HUDEP-2 (cell line): Measurements from ENCODE around the gene GAS1.

Source experiments
- DNase-seq, 76 experiments: peaks; one replicate each; lab custom pipeline; 2025; ENCODE audit not compliant: unreplicated experiment in 76 of 76; lab: John Stamatoyannopoulos, UW

GAS1 gene

GRCh38 chr9:86966852-86967511 is 19.7 kb upstream of the GAS1 start:
- DNase-seq: no peak

DNA sequence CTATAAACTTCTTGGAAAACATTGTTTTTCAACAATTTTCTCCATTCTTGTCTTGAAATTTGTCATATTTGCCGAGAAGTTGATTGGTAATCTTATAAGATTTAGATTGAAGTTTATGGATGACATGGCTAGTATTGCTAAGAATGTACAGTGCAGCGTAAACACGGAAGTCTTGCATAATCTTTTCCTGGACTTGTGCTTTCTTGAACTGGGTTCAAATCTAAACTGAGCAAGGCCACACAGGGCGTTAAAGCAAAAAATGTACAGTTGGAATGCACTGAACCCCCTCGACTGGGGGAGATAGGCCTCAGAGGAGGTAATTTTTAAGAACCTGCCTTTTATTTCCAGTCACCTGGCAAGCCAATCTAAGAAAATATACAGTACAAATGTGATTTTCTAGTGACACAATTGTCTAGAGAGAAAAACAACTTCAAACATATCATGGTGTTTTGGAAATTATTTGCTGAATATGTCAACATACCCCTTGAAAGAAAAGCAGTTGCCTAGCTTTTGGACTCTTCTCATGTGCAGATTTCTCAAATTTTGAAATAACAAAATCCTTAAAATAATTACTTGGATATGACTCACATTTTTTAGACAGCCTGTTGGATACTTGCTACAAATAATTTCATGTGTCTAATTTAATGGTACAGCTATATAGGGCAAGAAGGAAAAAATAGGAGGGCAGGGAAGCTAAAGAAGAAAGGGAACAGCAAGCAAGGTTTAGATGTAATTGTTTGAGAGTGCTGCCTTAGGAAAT is 18.5 kb upstream of the GAS1 start:
- DNase-seq: no peak

DNA sequence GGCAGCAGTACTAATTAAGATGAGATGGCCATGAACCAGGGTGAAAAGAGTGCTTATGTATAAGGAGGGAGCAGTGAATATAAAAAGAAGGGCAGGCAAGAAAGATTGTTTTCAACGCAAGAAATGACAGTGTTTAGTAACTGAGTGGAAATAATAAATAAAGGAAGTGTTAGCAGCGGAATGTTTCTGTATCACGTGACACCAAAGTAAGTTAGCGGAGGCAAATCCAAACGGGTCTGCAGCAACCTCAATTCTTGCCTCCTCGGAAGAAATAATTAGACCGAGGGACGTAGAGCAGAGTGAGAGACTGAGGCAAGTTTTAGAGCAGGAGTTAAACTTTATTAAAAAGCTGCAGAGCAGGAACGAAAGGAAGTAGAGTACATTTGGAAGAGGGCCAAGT is 15.4 kb upstream of the GAS1 start:
- no peak for DNase-seq

- DNase-seq: no peak
These were observed 13.6 kb upstream of the GAS1 start for GRCh38 chr9:86960938-86961337.

GRCh38 chr9:86958203-86958602 is 10.9 kb upstream of the GAS1 start:
- DNase-seq: no peak

GRCh38 chr9:86955561-86955960 is 8.3 kb upstream of the GAS1 start:
- DNase-seq: no peak

DNA sequence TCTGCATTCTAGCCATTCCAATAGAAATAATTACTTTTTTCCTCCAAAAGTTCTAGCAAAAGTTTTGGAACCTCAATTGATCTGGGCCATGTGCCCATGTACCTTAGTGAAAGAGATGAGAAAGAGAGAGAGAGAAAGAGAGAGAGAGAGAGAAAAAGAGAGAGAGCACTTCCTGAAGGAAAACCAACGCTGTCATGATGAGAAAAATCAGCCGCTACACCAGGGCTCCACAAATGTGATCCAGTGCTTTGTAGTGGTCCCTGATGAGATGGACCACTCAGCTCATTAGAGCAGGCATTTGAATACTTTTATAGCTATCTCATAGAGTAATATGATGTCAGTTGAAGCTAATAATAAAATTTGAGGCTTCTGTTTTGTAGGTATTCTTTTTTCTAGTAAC is 7.7 kb upstream of the GAS1 start:
- DNase-seq: no peak

GRCh38 chr9:86953181-86953580 is 5.9 kb upstream of the GAS1 start:
- DNase-seq: no peak

DNA sequence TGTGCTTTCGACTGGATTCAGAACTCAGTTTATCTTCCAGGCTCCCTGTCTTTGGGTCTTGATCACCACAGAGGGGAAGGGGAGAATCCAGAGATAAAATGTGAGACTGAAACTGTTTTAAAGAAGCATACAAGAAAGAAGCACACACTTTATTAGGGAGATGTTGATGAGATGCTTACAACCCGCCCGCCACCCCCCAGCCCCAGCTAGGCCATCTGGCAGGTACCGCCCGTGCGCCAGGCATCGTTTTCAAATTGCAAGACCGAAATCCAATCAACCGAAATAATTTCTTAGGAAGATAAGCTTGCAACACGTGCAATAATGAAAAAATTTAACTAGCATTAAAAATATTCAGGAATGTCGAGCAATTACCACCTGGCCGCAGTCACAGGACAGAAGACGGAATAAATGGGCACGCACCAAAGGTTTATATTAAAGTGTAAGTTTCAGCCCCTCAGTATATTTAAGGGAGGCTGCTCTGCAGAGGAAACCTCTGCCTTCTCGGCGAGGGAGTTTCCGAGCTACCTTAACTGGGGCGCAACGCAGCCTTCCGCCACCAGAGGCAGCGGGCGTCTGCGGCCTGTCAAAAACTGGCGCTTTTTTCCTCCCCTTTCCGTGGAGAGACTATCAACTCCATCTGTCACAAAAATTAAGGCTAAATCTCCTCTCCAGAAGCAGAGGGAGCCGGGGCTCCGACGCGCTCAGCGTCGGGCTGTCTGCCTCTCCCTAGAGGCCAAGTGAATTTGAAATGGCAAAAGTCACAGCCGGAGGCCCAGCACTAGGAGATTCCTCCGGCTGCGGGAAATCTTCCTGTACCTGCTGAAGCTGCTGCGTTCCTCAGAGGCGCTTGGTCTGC is 996 bp upstream of the GAS1 start:
- peak in 61 of 76 experiments; percentile 6 to 68 (median 43) for DNase-seq

- DNase-seq: peak in 39 of 76 experiments; percentile 1 to 55 (median 26)
These were observed 833 bp downstream of the GAS1 start for GRCh38 chr9:86946201-86947145.

- DNase-seq: peak in 5 of 76 experiments; percentile 15 to 29 (median 20)
These were observed 1.5 kb downstream of the GAS1 start for GRCh38 chr9:86945728-86946200.

DNA sequence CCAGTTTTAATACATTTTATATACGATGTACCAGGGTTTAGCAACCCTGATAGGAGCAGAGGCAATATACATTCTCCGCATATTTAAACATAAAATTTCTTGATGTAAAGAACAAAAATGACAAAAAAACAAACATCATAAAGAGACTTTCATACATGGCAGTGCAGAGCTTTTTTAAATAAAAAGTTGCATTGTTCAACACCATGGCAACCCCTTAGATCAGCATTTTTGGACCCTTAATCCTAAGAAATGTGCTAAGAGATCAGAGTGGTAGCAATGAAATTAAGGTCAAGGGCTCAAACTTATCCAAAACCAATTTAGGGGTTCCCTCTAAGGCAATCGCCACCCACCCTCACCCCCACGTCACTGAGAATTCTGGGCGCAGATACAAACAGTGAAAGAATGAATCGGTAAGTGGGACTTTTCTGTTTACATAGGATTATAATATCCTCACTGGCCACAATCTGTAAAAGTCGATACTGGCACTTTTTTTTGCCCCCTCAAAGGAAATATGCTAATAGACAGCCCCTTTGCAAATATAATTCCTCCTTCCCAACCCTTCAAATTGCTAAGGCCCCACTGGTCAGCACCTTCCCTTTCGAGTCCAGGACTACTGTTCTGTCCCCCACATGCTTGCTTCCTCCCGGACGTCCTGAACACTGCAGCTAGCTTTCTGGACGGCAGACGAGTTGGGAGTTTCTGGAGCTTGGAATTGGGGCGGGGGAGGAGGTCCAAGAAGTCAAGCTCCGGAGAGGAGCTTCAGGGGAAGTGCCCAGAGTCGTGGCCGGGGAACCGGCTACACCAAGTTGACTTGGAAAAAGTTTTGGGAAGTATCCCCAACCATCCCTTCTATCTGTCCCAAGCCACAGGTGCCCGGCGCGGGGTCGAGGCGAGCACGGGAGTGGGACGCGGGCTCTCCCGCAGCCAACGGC is 2.2 kb downstream of the GAS1 start:
- no peak for DNase-seq

DNA sequence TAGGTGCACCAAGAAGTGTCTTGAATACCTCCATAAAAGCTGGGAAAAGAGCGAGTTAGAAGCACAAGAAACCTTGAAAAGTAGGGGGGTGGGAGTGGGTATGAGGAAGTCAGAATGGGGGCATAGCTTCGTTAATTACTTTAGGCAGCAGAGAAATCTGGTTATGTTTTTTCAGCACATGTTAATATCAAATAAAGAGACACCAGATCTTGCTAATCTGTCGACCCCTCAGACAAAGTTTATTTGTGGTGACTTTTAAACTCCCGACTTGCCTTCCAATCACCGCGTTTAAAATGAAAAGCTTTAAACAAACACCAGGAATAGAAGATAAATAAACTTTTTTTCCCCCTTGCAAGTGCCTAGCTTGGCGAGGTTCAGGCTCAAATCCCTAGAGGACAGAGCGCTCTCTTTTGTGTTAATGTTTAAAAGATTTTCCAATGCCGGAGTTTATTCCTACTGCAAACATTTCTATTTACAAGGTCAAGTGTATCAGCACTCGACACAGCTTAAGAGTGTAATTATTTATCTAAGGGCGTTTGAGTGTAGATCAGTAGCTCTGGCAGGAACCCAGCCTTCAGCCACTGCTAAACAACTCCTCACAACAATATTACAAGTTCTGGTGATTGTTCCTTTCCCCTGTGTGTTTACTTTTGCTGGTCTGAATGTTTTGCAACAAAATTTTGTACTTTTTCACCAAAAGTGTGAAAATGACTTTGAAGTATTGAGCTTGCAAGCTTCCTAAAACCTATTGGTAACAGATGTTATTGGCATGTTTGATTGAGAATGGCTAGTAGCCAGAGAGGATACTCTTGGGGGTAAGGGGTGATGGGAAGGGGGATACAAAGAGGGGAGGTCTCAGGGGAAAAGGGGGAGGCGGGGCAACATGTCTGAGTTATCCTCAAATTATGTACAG is 3.8 kb downstream of the GAS1 start:
- no peak for DNase-seq

- DNase-seq: no peak
These were observed 4.8 kb downstream of the GAS1 start for GRCh38 chr9:86942281-86943200.

GRCh38 chr9:86941197-86941596 is 6.1 kb downstream of the GAS1 start:
- DNase-seq: no peak

GRCh38 chr9:86940774-86941173 is 6.5 kb downstream of the GAS1 start:
- DNase-seq: no peak

GRCh38 chr9:86939891-86940290 is 7.4 kb downstream of the GAS1 start:
- no peak for DNase-seq
